Natural killer cell (primary cell): ENCODE data around the gene C17orf58. TPM values are rescaled to one million over a fixed set of nuclear protein-coding genes. Genes with fewer than 3 reads are reported as not detected.

Source experiments
- ATAC-seq, 3 donors: fragments of 150-1000 bp in 2 of 3; fragments of 200-7000 bp in 1 of 3; cut with Tn5 transposase; 1 replicate in 1 of 3; 2 replicates in 2 of 3; pipeline ENCODE4 v1.10.0; 2021; ENCODE audit warnings: mild to moderate bottlenecking in 2 of 3, moderate library complexity in 2 of 3
- DNase-seq, 2 donors: peaks; one replicate each; pipeline versions ENCODE4 v3.0.0 to v3.0.0-alpha.2; 2013 to 2021; ENCODE audit warnings: mixed read lengths in 1 of 2
- H3K27ac ChIP-seq: one replicate; pipeline ENCODE4 v1.5.1; 2013; ENCODE audit warnings: mild to moderate bottlenecking, low read length
- H3K27me3 ChIP-seq: one replicate; pipeline ENCODE4 v1.6.1; 2013; ENCODE audit warnings: low read length; ENCODE audit not compliant: control insufficient read depth, insufficient read depth
- H3K36me3 ChIP-seq: one replicate; pipeline ENCODE4 v1.6.1; 2013; ENCODE audit warnings: low read length; ENCODE audit not compliant: control insufficient read depth, insufficient read depth
- H3K4me1 ChIP-seq: one replicate; pipeline ENCODE4 v1.6.1; 2013; ENCODE audit warnings: low read length; ENCODE audit not compliant: control insufficient read depth, insufficient read depth
- H3K4me3 ChIP-seq: one replicate; pipeline ENCODE4 v1.5.1; 2013; ENCODE audit warnings: low read length
- H3K9me3 ChIP-seq: one replicate; pipeline ENCODE4 v1.6.1; 2013; ENCODE audit warnings: low read length; ENCODE audit not compliant: control insufficient read depth, insufficient read depth
- H3K27ac Mint-ChIP-seq, 2 donors: one replicate each; pipeline ENCODE4 v1.8.0; 2022; ENCODE audit warnings: mild to moderate bottlenecking in 2 of 2, mixed read lengths in 2 of 2, moderate library complexity in 1 of 2
- H3K27me3 Mint-ChIP-seq, 2 donors: one replicate each; pipeline ENCODE4 v1.8.0; 2022; ENCODE audit warnings: low read depth in 2 of 2, mixed read lengths in 2 of 2
- H3K36me3 Mint-ChIP-seq: one replicate; pipeline ENCODE4 v1.8.0; 2022; ENCODE audit warnings: mixed read lengths
- H3K4me1 Mint-ChIP-seq, 2 donors: one replicate each; pipeline ENCODE4 v1.8.0; 2022; ENCODE audit warnings: mixed read lengths in 2 of 2
- H3K4me3 Mint-ChIP-seq: one replicate; pipeline ENCODE4 v1.8.0; 2022; ENCODE audit warnings: mild to moderate bottlenecking, moderate library complexity, mixed read lengths
- H3K9me3 Mint-ChIP-seq, 2 donors: one replicate each; pipeline ENCODE4 v1.8.0; 2022; ENCODE audit warnings: mixed read lengths in 2 of 2
- CTCF ChIP-seq: fragments of 200-600 bp; IDR thresholded peaks from one replicate; pipeline ENCODE4 v1.8.0; 2022; ENCODE audit warnings: antibody characterized with exemption
- WGBS: methylation state at CpG from one replicate; pipeline ENCODE4 v1.1.7; 2013; ENCODE audit warnings: missing lambda C conversion rate; ENCODE audit not compliant: insufficient coverage; 5-methylcytosine and 5-hydroxymethylcytosine counted together
- intact Hi-C: fragments of 100-400 bp; cut with micrococcal nuclease; formaldehyde crosslinking; loops from one replicate; pipeline ENCODE4 v1.14.2; 2022
- total RNA-seq, 4 donors: library from RNA; stranded (reverse); fragments of 120-200 nt in 1 of 4; gene quantifications; one replicate each; pipeline versions ENCODE4 v1.2.3 to v1.2.4, GENCODE V29; 2013 to 2022

Gene C17orf58
- total RNA-seq, 3 donors from 2014 or later (not counting 1 experiment from before 2014, with no cell fraction given) = 4.3 to 5.8 (median 4.6) TPM

GRCh38 chr17:68016838-68017237 is 20.6 kb upstream of the C17orf58 start:
- Mint-ChIP-seq H3K9me3 (no peaks in the 10 kb centered on the region), H3K27me3 (peaks cover 0 to 6% of the 10 kb centered on the region in 2 donors), H3K27ac (no peak overlapping the region), H3K36me3 (no peaks in the 10 kb centered on the region), H3K4me1 (peaks cover 14% of the 10 kb centered on the region in 2 donors), H3K4me3 (no peak overlapping the region)
- H3K27me3 ChIP-seq = no peaks in the 10 kb centered on the region
- H3K4me1 ChIP-seq = peaks cover 17% of the 10 kb centered on the region
- TF ChIP-seq CTCF = no peak
- H3K4me3 ChIP-seq = no peak overlapping the region
- H3K36me3 ChIP-seq = no peaks in the 10 kb centered on the region
- no peak for DNase-seq
- no peak for ATAC-seq
- H3K27ac ChIP-seq = no peak overlapping the region
- H3K9me3 ChIP-seq = no peaks in the 10 kb centered on the region
- WGBS = 100% methylated on average over 1 of the region's 2 CpGs
- intact Hi-C loops = no loop called here

DNA sequence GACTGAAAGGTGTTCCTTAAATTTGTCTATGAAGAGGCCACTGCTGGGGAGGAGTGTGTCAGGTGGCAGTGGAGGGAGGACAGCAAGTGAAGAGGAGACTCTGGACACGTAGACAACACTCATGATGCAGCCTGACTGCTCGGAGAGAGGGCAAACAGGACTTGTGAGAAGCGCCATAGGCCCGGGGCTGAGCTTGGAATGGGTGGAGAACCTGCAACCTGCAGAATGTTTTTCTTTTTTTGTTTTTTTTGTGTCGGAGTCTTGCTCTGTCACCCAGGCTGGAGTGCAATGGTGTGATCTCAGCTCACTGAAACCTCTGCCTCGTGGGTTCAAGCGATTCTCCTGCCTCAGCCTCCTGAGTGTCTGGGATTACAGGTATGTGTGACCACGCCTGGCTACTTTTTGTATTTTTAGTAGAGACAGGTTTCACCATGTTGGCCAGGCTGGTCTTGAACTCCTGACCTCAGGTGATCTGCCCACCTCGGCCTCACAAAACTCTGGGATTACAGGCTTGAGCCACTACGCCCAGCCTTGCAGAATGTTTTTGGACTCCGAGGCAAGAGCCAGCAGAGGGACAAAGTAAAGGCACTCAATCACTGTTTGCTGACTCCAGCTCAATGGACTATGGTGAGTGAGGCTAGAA is 18.9 kb upstream of the C17orf58 start:
- Histone ChIP-seq H3K4me3 (no peak overlapping the region), H3K27me3 (no peaks in the 10 kb centered on the region), H3K4me1 (peaks cover 16% of the 10 kb centered on the region), H3K27ac (no peak overlapping the region), H3K9me3 (no peaks in the 10 kb centered on the region), H3K36me3 (no peaks in the 10 kb centered on the region)
- no peaks in the 10 kb centered on the region for H3K9me3 Mint-ChIP-seq
- peaks cover 13 to 14% of the 10 kb centered on the region in 2 donors for H3K4me1 Mint-ChIP-seq
- H3K4me3 Mint-ChIP-seq = no peak overlapping the region
- intact Hi-C loops = no loop called here
- no peak for TF ChIP-seq CTCF
- H3K27ac Mint-ChIP-seq = no peak overlapping the region
- H3K27me3 Mint-ChIP-seq = peaks cover 0 to 6% of the 10 kb centered on the region in 2 donors
- DNase-seq (no peak), ATAC-seq (no peak)
- WGBS = 91% methylated on average over 11 of the region's 11 CpGs
- H3K36me3 Mint-ChIP-seq = no peaks in the 10 kb centered on the region

GRCh38 chr17:68013385-68013784 is 17.1 kb upstream of the C17orf58 start:
- Mint-ChIP-seq H3K36me3 (no peaks in the 10 kb centered on the region), H3K9me3 (no peaks in the 10 kb centered on the region), H3K27me3 (peaks cover 0 to 2% of the 10 kb centered on the region in 2 donors), H3K4me1 (peaks cover 5 to 6% of the 10 kb centered on the region in 2 donors), H3K4me3 (no peak overlapping the region), H3K27ac (no peak overlapping the region)
- H3K36me3 ChIP-seq = no peaks in the 10 kb centered on the region
- H3K27me3 ChIP-seq = no peaks in the 10 kb centered on the region
- no peak overlapping the region for H3K27ac ChIP-seq
- no peaks in the 10 kb centered on the region for H3K9me3 ChIP-seq
- ATAC-seq (no peak), DNase-seq (no peak)
- peaks cover 6% of the 10 kb centered on the region for H3K4me1 ChIP-seq
- no peak for TF ChIP-seq CTCF
- no peak overlapping the region for H3K4me3 ChIP-seq
- intact Hi-C loops = loop anchor here (5.0 kb wide), 1 partner anchor 51 kb away; no protein-coding TSS in a partner anchor

- no peak overlapping the region for H3K27ac Mint-ChIP-seq
- intact Hi-C loops = loop anchor here (5.0 kb wide), 1 partner anchor 49 kb away; no protein-coding TSS in a partner anchor
- peaks cover 0 to 2% of the 10 kb centered on the region in 2 donors for H3K27me3 Mint-ChIP-seq
Observed at GRCh38 chr17:68011199-68011665, 15.0 kb upstream of the C17orf58 start.

More at GRCh38 chr17:68011199-68011665, 15.0 kb upstream of the C17orf58 start:
- Mint-ChIP-seq H3K4me3 (peak overlapping the region; percentile 63), H3K36me3 (no peaks in the 10 kb centered on the region), H3K4me1 (peaks cover 5 to 6% of the 10 kb centered on the region in 2 donors), H3K9me3 (no peaks in the 10 kb centered on the region)
- ATAC-seq (peak; percentile 89 to 96 (median 92)), DNase-seq (peak; percentile 67 to 81)
- Histone ChIP-seq H3K27ac (no peak overlapping the region), H3K9me3 (no peaks in the 10 kb centered on the region), H3K27me3 (no peaks in the 10 kb centered on the region), H3K4me3 (no peak overlapping the region), H3K36me3 (no peaks in the 10 kb centered on the region), H3K4me1 (peaks cover 6% of the 10 kb centered on the region)
- peak; percentile 84 for TF ChIP-seq CTCF
- WGBS = 44% methylated on average over 16 of the region's 20 CpGs
